CD4-positive, alpha-beta T cell treated with Interleukin-15 for 1 hour (primary cell): Measurements from ENCODE around the gene FUT8.

ENCODE experiments used
- DNase-seq: peaks from one replicate; pipeline ENCODE4 v3.0.0-alpha.2; 2020

Gene FUT8

GRCh38 chr14:65499138-65499537 is 86.6 kb downstream of the FUT8 start:
- DNase-seq = no peak

- no peak for DNase-seq
Measured at GRCh38 chr14:65500075-65500474, 87.5 kb downstream of the FUT8 start.

- DNase-seq = no peak
Measured at GRCh38 chr14:65501328-65501727, 88.8 kb downstream of the FUT8 start.

GRCh38 chr14:65502676-65503124 is 90.2 kb downstream of the FUT8 start:
- DNase-seq = no peak

GRCh38 chr14:65503771-65504170 is 91.2 kb downstream of the FUT8 start:
- DNase-seq = no peak

GRCh38 chr14:65506801-65507200 is 94.3 kb downstream of the FUT8 start:
- DNase-seq = no peak

- DNase-seq = no peak
Measured at GRCh38 chr14:65509842-65510241, 97.3 kb downstream of the FUT8 start.

- DNase-seq = no peak
Measured at GRCh38 chr14:65513671-65514070, 101.1 kb downstream of the FUT8 start.

GRCh38 chr14:65517635-65518542 is 105.4 kb downstream of the FUT8 start:
- DNase-seq = no peak

GRCh38 chr14:65528069-65528468 is 115.5 kb downstream of the FUT8 start:
- DNase-seq = no peak

GRCh38 chr14:65531148-65531547 is 118.6 kb downstream of the FUT8 start:
- no peak for DNase-seq

GRCh38 chr14:65533736-65534404 is 121.3 kb downstream of the FUT8 start:
- DNase-seq = no peak

GRCh38 chr14:65536781-65537423 is 124.4 kb downstream of the FUT8 start:
- no peak for DNase-seq

- no peak for DNase-seq
Measured at GRCh38 chr14:65548878-65549277, 136.3 kb downstream of the FUT8 start.

GRCh38 chr14:65549429-65549828 is 136.9 kb downstream of the FUT8 start:
- no peak for DNase-seq

- no peak for DNase-seq
Measured at GRCh38 chr14:65550779-65551643, 138.5 kb downstream of the FUT8 start.

GRCh38 chr14:65552724-65553123 is 140.2 kb downstream of the FUT8 start:
- DNase-seq = no peak

- no peak for DNase-seq
Measured at GRCh38 chr14:65554837-65555236, 142.3 kb downstream of the FUT8 start.

GRCh38 chr14:65555358-65555757 is 142.8 kb downstream of the FUT8 start:
- no peak for DNase-seq

GRCh38 chr14:65558363-65558762 is 145.8 kb downstream of the FUT8 start:
- no peak for DNase-seq

- no peak for DNase-seq
Measured at GRCh38 chr14:65560340-65561027, 148.0 kb downstream of the FUT8 start.

GRCh38 chr14:65564370-65564769 is 151.8 kb downstream of the FUT8 start:
- DNase-seq = no peak
